Neuronal stem cell (in vitro differentiated cells): ENCODE results near the gene PSRC1.

Experiments
- DNase-seq: peaks from one replicate; pipeline ENCODE4 v3.0.0-alpha.2; 2013; ENCODE audit warnings: low spot score
- H2AFZ ChIP-seq: one replicate; pipeline ENCODE4 v1.6.1; 2013; ENCODE audit warnings: mild to moderate bottlenecking, low read length, inconsistent platforms
- H2AK5ac ChIP-seq: 2 replicates; pipeline ENCODE4 v1.6.1; 2013; ENCODE audit warnings: low read depth, mild to moderate bottlenecking, inconsistent platforms, low read length, moderate library complexity, mixed read lengths
- H2BK120ac ChIP-seq: 2 replicates; pipeline ENCODE4 v1.6.1; 2013; ENCODE audit warnings: low read depth, mild to moderate bottlenecking, inconsistent platforms, low read length, moderate library complexity, mixed read lengths
- H2BK12ac ChIP-seq: one replicate; pipeline ENCODE4 v1.6.1; 2013; ENCODE audit warnings: low read length, inconsistent platforms
- H2BK15ac ChIP-seq: 2 replicates; pipeline ENCODE4 v1.6.1; 2013; ENCODE audit warnings: mild to moderate bottlenecking, low read length, inconsistent platforms, mixed read lengths
- H2BK5ac ChIP-seq: one replicate; pipeline ENCODE4 v1.6.1; 2013; ENCODE audit warnings: inconsistent platforms, mild to moderate bottlenecking, low read length, moderate library complexity
- H3K14ac ChIP-seq: one replicate; pipeline ENCODE4 v1.6.1; 2013; ENCODE audit warnings: low read length, inconsistent platforms
- H3K18ac ChIP-seq: 2 replicates; pipeline ENCODE4 v1.6.1; 2013; ENCODE audit warnings: low read length, inconsistent platforms
- H3K23ac ChIP-seq: 2 replicates; pipeline ENCODE4 v1.6.1; 2013; ENCODE audit warnings: low read depth, mild to moderate bottlenecking, mixed read lengths, low read length, inconsistent platforms; ENCODE audit not compliant: poor library complexity
- H3K27ac ChIP-seq: replicated peaks from 3 replicates; pipeline ENCODE4 v1.5.1; 2013; ENCODE audit warnings: low read length, inconsistent platforms
- H3K27me3 ChIP-seq, 3 experiments: 2 replicates each; pipeline ENCODE4 v1.6.1; 2013; ENCODE audit warnings: low read length in 3 of 3, mild to moderate bottlenecking in 2 of 3, inconsistent platforms in 1 of 3, low read depth in 1 of 3, mixed read lengths in 1 of 3, moderate library complexity in 1 of 3; ENCODE audit not compliant: control insufficient read depth in 3 of 3, insufficient read depth in 3 of 3
- H3K36me3 ChIP-seq, 2 donors: replicated peaks in 1 of 2; 2 replicates each; pipeline ENCODE4 v1.6.1; 2013; ENCODE audit warnings: low read length in 2 of 2; ENCODE audit not compliant: control insufficient read depth in 2 of 2, insufficient read depth in 2 of 2
- H3K4ac ChIP-seq: 2 replicates; pipeline ENCODE4 v1.6.1; 2013; ENCODE audit warnings: inconsistent platforms, mild to moderate bottlenecking, low read length, moderate library complexity
- H3K4me1 ChIP-seq, 2 donors: 1 replicate in 1 of 2; 2 replicates in 1 of 2; pipeline ENCODE4 v1.6.1; 2013; ENCODE audit warnings: low read length in 2 of 2, low read depth in 1 of 2; ENCODE audit not compliant: control insufficient read depth in 2 of 2, insufficient read depth in 1 of 2
- H3K4me2 ChIP-seq: one replicate; pipeline ENCODE4 v1.6.1; 2013; ENCODE audit warnings: mild to moderate bottlenecking, low read length, inconsistent platforms; ENCODE audit not compliant: insufficient read depth, poor library complexity, severe bottlenecking
- H3K4me3 ChIP-seq, 2 donors: 2 replicates each; pipeline ENCODE4 v1.5.1; 2013; ENCODE audit warnings: low read length in 2 of 2, mild to moderate bottlenecking in 2 of 2, inconsistent platforms in 1 of 2, moderate library complexity in 1 of 2
- H3K79me1 ChIP-seq: one replicate; pipeline ENCODE4 v1.6.1; 2013; ENCODE audit warnings: low read depth, mild to moderate bottlenecking, inconsistent platforms, low read length, moderate library complexity
- H3K9ac ChIP-seq: one replicate; pipeline ENCODE4 v1.6.1; 2013; ENCODE audit warnings: mild to moderate bottlenecking, low read depth, low read length, inconsistent platforms; ENCODE audit not compliant: poor library complexity
- H3K9me3 ChIP-seq, 2 donors: replicated peaks in 1 of 2; 2 replicates each; pipeline versions ENCODE3 to v1.6.1; 2013; ENCODE audit warnings: low read length in 2 of 2, mild to moderate bottlenecking in 2 of 2, inconsistent platforms in 1 of 2, low read depth in 1 of 2, mixed read lengths in 1 of 2, moderate library complexity in 1 of 2; ENCODE audit not compliant: control insufficient read depth in 2 of 2, insufficient read depth in 1 of 2
- H4K8ac ChIP-seq: one replicate; pipeline ENCODE4 v1.6.1; 2013; ENCODE audit warnings: low read depth, mild to moderate bottlenecking, inconsistent platforms, low read length, moderate library complexity
- H4K91ac ChIP-seq: one replicate; pipeline ENCODE4 v1.6.1; 2013; ENCODE audit warnings: low read length, low read depth, mild to moderate bottlenecking, inconsistent platforms; ENCODE audit not compliant: poor library complexity
- WGBS, 2 donors: extraction: QIAGEN DNeasy Blood & Tissue Kit; methylation state at CpG; one replicate each; pipeline ENCODE4 v1.1.7; 2013; ENCODE audit warnings: missing lambda C conversion rate in 2 of 2, mixed read lengths in 1 of 2; ENCODE audit not compliant: insufficient read length in 2 of 2, insufficient replicate concordance in 1 of 2; ENCODE audit errors: extremely low coverage in 2 of 2; 5-methylcytosine and 5-hydroxymethylcytosine counted together

Gene PSRC1

DNA sequence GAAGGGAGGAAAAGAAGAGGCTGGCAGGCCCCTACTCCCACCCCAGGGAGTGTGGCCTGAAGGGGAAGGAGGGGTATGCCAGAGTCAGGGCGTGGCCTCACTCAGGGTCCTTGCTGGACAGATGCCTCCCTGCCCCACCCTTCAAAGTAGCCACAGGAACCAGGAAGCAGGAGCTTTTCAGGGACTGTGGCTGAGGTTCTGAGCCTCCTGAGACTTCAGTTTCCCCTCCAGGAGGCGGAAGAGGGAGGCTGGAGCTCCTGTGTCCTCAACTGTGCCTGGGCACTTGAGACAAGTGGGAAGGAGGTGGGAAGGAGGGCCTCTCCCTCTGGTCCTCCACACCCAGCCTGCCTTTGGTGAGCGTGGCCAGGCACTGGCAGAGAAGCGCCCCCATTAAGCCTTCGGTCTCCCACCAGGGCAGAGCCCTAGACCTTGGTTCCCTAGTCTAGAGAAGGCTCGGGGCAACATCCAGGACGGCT lies 28.3 kb downstream of the PSRC1 start:
- H3K4me2 ChIP-seq, result peak overlapping the region; percentile 40
- H3K14ac ChIP-seq, result peak overlapping the region; percentile 12
- H3K4me1 ChIP-seq, result peaks cover 61 to 62% of the 10 kb centered on the region in 2 donors
- H3K18ac ChIP-seq, result peak overlapping the region; percentile 96
- peak overlapping the region; percentile 84 for H2BK15ac ChIP-seq
- H3K79me1 ChIP-seq, result peaks cover 39% of the 10 kb centered on the region
- no peak overlapping the region for H3K23ac ChIP-seq
- H3K9ac ChIP-seq, result peak overlapping the region; percentile 87
- H2BK12ac ChIP-seq, result peak overlapping the region; percentile 8
- H2BK5ac ChIP-seq, result peak overlapping the region; percentile 98
- no peaks in the 10 kb centered on the region for H3K27me3 ChIP-seq
- H2AFZ ChIP-seq, result no peak overlapping the region
- peaks cover 31 to 79% of the 10 kb centered on the region in 2 donors for H3K36me3 ChIP-seq
- DNase-seq, result no peak
- H3K27ac ChIP-seq, result peak overlapping the region; percentile 90
- H3K4ac ChIP-seq, result peak overlapping the region; percentile 72
- H4K91ac ChIP-seq, result peak overlapping the region; percentile 95
- WGBS, 2 donors, result no CpG with 5 or more reads among the region's 7 CpGs
- H3K9me3 ChIP-seq, result peaks cover 24 to 30% of the 10 kb centered on the region in 2 donors
- peak overlapping the region; percentile 89 for H2BK120ac ChIP-seq
- H4K8ac ChIP-seq, result no peak overlapping the region
- peak overlapping the region in 1 of 2 donors; percentile 35 for H3K4me3 ChIP-seq
- H2AK5ac ChIP-seq, result peak overlapping the region; percentile 96

DNA sequence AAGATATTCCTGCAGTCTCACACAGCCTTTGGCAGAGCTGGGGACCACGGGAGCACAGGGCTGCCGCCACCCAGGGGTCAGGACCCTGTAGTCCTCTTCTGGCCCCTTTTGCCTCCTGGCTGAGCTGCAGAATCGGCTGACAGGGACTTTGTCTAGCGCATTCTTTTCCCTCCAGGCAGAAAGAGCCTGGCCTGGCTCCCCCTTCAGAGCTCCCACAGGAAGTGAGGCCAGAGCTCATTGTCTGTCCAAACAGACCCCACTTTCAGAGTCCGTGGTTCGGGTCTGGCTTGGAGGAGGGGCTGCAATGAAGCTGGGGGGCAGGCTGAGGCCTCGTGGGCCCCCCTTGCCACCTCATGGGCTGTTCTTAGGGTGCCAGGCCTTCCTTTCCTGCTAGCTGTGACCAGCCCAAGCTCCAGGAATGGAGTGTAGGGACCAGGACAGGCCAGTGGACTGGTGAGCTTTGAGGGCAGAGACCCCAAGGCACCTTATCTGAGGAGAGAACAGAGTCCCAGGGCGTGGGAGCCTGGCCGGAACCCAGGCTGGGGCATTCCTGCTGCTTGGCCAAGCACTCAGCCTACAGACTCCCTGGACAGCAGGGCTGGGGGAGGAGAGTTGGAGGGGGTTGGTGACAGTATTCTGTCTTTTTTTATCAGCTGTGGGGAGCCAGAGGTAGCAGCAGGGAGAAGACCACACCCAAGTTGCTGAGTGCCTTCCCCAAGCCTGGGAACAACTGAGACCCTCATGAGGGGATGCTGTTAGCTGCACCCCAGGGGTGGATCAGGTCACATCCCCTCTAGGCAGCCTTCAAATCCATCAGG lies 28.9 kb downstream of the PSRC1 start:
- H4K8ac ChIP-seq, result peak overlapping the region; percentile 66
- peak overlapping the region; percentile 76 for H3K4ac ChIP-seq
- no CpG with 5 or more reads among the region's 9 CpGs for WGBS, 2 donors
- peaks cover 40% of the 10 kb centered on the region for H3K79me1 ChIP-seq
- DNase-seq, result peak; percentile 56
- H3K4me2 ChIP-seq, result peak overlapping the region; percentile 40
- peak overlapping the region; percentile 77 for H3K14ac ChIP-seq
- H3K36me3 ChIP-seq, result peaks cover 29 to 75% of the 10 kb centered on the region in 2 donors
- peak overlapping the region; percentile 95 for H4K91ac ChIP-seq
- H2BK5ac ChIP-seq, result peak overlapping the region; percentile 98
- peak overlapping the region; percentile 96 for H2AK5ac ChIP-seq
- H3K27me3 ChIP-seq, result no peaks in the 10 kb centered on the region
- H3K27ac ChIP-seq, result peak overlapping the region; percentile 90
- peak overlapping the region; percentile 85 for H2BK12ac ChIP-seq
- peak overlapping the region; percentile 68 for H2AFZ ChIP-seq
- peak overlapping the region; percentile 87 for H3K9ac ChIP-seq
- H3K23ac ChIP-seq, result no peak overlapping the region
- H2BK120ac ChIP-seq, result peak overlapping the region; percentile 93
- peak overlapping the region; percentile 84 for H2BK15ac ChIP-seq
- H3K9me3 ChIP-seq, result peaks cover 24 to 30% of the 10 kb centered on the region in 2 donors
- peak overlapping the region in 1 of 2 donors; percentile 35 for H3K4me3 ChIP-seq
- H3K18ac ChIP-seq, result peak overlapping the region; percentile 98
- H3K4me1 ChIP-seq, result peaks cover 57% of the 10 kb centered on the region in 2 donors

DNA sequence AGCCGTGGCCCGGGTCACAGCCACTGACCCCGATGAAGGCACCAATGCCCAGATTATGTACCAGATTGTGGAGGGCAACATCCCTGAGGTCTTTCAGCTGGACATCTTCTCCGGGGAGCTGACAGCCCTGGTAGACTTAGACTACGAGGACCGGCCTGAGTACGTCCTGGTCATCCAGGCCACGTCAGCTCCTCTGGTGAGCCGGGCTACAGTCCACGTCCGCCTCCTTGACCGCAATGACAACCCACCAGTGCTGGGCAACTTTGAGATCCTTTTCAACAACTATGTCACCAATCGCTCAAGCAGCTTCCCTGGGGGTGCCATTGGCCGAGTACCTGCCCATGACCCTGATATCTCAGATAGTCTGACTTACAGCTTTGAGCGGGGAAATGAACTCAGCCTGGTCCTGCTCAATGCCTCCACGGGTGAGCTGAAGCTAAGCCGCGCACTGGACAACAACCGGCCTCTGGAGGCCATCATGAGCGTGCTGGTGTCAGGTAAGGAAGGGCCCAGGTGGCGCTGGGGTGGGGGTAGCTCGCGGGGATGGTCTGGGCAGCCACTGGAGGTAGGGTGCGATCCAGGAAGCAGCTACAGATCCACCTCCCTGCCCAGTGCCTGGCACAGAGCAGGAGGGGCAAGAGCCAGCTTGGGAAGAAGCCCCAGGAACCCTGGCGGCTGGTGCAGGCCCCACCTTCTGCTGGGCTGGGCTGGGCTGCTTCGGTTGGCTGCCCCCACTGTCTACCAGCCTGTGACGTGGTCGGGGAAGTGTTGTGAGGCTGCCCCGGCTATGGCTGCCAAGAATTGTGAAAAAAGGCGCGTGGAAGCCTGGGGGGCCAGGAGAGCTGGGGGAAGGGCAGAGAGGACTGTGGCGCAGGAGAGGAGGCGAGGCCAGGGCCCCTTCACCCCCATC lies 29.8 kb downstream of the PSRC1 start:
- H3K36me3 ChIP-seq, result peaks cover 25 to 66% of the 10 kb centered on the region in 2 donors
- H2AFZ ChIP-seq, result peak overlapping the region; percentile 68
- H3K27ac ChIP-seq, result peak overlapping the region; percentile 90
- DNase-seq, result no peak
- H4K8ac ChIP-seq, result peak overlapping the region; percentile 66
- H2AK5ac ChIP-seq, result peak overlapping the region; percentile 96
- peak overlapping the region; percentile 93 for H2BK120ac ChIP-seq
- H3K23ac ChIP-seq, result peak overlapping the region; percentile 59
- H4K91ac ChIP-seq, result peak overlapping the region; percentile 75
- H3K9ac ChIP-seq, result peak overlapping the region; percentile 80
- peak overlapping the region; percentile 98 for H3K18ac ChIP-seq
- H2BK5ac ChIP-seq, result peak overlapping the region; percentile 98
- peak overlapping the region in 1 of 2 donors; percentile 35 for H3K4me3 ChIP-seq
- peak overlapping the region; percentile 78 for H2BK12ac ChIP-seq
- no CpG with 5 or more reads among the region's 33 CpGs for whole genome bisulfite sequencing, 2 donors
- H3K14ac ChIP-seq, result peak overlapping the region; percentile 77
- peak overlapping the region; percentile 50 for H2BK15ac ChIP-seq
- H3K4me1 ChIP-seq, result peaks cover 54 to 55% of the 10 kb centered on the region in 2 donors
- H3K9me3 ChIP-seq, result peaks cover 24 to 30% of the 10 kb centered on the region in 2 donors
- H3K4ac ChIP-seq, result peak overlapping the region; percentile 72
- peaks cover 37% of the 10 kb centered on the region for H3K79me1 ChIP-seq
- no peaks in the 10 kb centered on the region for H3K27me3 ChIP-seq
- H3K4me2 ChIP-seq, result peak overlapping the region; percentile 40
